Measurements from ENCODE around the gene PVR.

Gene PVR

GRCh38 chr19:44689290-44690130 is 45.8 kb downstream of the PVR start:
- Mint-ChIP-seq H3K27ac (peak overlapping the region in 2 of 3 experiments; percentile 64 to 83), H3K36me3 (ENCODE audit: low read depth) (no peaks in the 10 kb centered on the region), H3K4me3 (no peak overlapping the region), H3K9me3 (no peaks in the 10 kb centered on the region), H3K4me1 (peaks cover 6% of the 10 kb centered on the region), H3K27me3 (ENCODE audit: low read depth) (peaks cover 4% of the 10 kb centered on the region)
- TF ChIP-seq CTCF (IDR thresholded peaks at IDR 0.05; ENCODE audit: unreplicated experiment in 3 of 3) = peak; percentile 90 to 94 (median 91)

- no peaks in the 10 kb centered on the region for H3K9me3 Mint-ChIP-seq
- no peak overlapping the region for H3K27ac Mint-ChIP-seq
- no peaks in the 10 kb centered on the region for H3K36me3 Mint-ChIP-seq (ENCODE audit: low read depth)
- peaks cover 4% of the 10 kb centered on the region for H3K27me3 Mint-ChIP-seq (ENCODE audit: low read depth)
- TF ChIP-seq CTCF (IDR thresholded peaks at IDR 0.05; ENCODE audit: unreplicated experiment in 3 of 3) = no peak
- H3K4me3 Mint-ChIP-seq = no peak overlapping the region
- H3K4me1 Mint-ChIP-seq = peaks cover 3% of the 10 kb centered on the region
Measured at GRCh38 chr19:44690131-44690440, 46.4 kb downstream of the PVR start.

- no peak for TF ChIP-seq CTCF (IDR thresholded peaks at IDR 0.05; ENCODE audit: unreplicated experiment in 3 of 3)
- H3K27me3 Mint-ChIP-seq (ENCODE audit: low read depth) = peaks cover 4% of the 10 kb centered on the region
- H3K36me3 Mint-ChIP-seq (ENCODE audit: low read depth) = no peaks in the 10 kb centered on the region
- no peak overlapping the region for H3K4me3 Mint-ChIP-seq
- H3K27ac Mint-ChIP-seq = peak overlapping the region in 1 of 3 experiments; percentile 13
- no peaks in the 10 kb centered on the region for H3K9me3 Mint-ChIP-seq
- H3K4me1 Mint-ChIP-seq = peaks cover 5% of the 10 kb centered on the region
Measured at GRCh38 chr19:44692379-44692721, 48.6 kb downstream of the PVR start.

GRCh38 chr19:44694184-44694579 is 50.5 kb downstream of the PVR start:
- Mint-ChIP-seq H3K4me1 (peaks cover 5% of the 10 kb centered on the region), H3K27me3 (ENCODE audit: low read depth) (peaks cover 7% of the 10 kb centered on the region), H3K27ac (peak overlapping the region in 2 of 3 experiments; percentile 57 to 73), H3K4me3 (no peak overlapping the region), H3K9me3 (no peaks in the 10 kb centered on the region), H3K36me3 (ENCODE audit: low read depth) (no peaks in the 10 kb centered on the region)
- TF ChIP-seq CTCF (IDR thresholded peaks at IDR 0.05; ENCODE audit: unreplicated experiment in 3 of 3) = no peak

- H3K27me3 Mint-ChIP-seq (ENCODE audit: low read depth) = peaks cover 6% of the 10 kb centered on the region
- no peaks in the 10 kb centered on the region for H3K9me3 Mint-ChIP-seq
- H3K27ac Mint-ChIP-seq = no peak overlapping the region
- H3K36me3 Mint-ChIP-seq (ENCODE audit: low read depth) = no peaks in the 10 kb centered on the region
- peaks cover 5% of the 10 kb centered on the region for H3K4me1 Mint-ChIP-seq
- no peak overlapping the region for H3K4me3 Mint-ChIP-seq
- TF ChIP-seq CTCF (IDR thresholded peaks at IDR 0.05; ENCODE audit: unreplicated experiment in 3 of 3) = no peak
Measured at GRCh38 chr19:44696939-44697669, 53.4 kb downstream of the PVR start.

Data from nephron (organoid).